GM21529 (cell line): Measurements from ENCODE around the gene DPEP2NB.
A peak's percentile ranks its signal among the peaks of the same experiment; 100 is the strongest.
"Not testable (repeated sequence)": the region's sequence is repeated elsewhere in the genome, so short reads cannot be mapped to it uniquely, and the experiment has no call there.

Source experiments
- ATAC-seq: cut with Tn5 transposase; IDR thresholded peaks from one replicate; pipeline ENCODE4 v1.9.1; 2021; ENCODE audit not compliant: unreplicated experiment

DPEP2NB gene, protein sequence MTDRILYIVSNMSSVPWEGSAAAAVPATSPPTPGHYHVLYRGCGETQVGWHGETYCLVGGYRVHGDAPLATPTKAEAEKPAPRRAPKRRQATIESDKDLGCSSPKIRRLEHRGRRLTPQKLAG

GRCh38 chr16:68015681-68016080 lies at the start of gene DPEP2NB:
TSS of gene DPEP2NB (minus strand) at chr16:68015911. CDS start at chr16:68015770, 141 bp downstream.
- no peak for ATAC-seq

GRCh38 chr16:68064791-68065365 lies 49.2 kb upstream of the DPEP2NB start:
- ATAC-seq, result no peak

GRCh38 chr16:68062910-68063393 lies 47.2 kb upstream of the DPEP2NB start:
- no peak for ATAC-seq

DNA sequence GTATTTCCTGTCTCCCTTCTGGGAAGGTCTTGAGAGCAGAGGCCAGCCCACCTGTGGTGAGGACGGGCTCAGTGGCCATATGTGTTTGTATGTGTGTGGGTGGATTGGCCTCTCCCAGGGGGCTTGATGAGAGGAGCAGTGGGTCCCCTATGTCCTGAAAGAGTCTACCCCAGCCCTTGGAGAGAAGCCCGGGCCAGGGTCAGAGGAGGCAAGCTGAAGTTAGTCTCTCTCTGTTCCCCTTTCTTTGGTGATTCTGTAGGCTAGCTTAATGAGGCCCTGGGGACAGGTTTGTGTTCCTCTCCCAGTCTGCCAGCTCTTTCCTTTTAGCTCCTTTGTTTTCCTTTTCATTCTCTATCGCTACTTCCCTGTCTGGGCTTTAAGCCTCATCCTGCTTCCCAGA lies 45.7 kb upstream of the DPEP2NB start:
- no peak for ATAC-seq

GRCh38 chr16:68059804-68060203 lies 44.1 kb upstream of the DPEP2NB start:
- ATAC-seq, result no peak

- no peak for ATAC-seq
Observed at GRCh38 chr16:68055395-68055794, 39.7 kb upstream of the DPEP2NB start.

- no peak for ATAC-seq
Observed at GRCh38 chr16:68049449-68049848, 33.7 kb upstream of the DPEP2NB start.

GRCh38 chr16:68047987-68048386 lies 32.3 kb upstream of the DPEP2NB start:
- ATAC-seq, result no peak

- ATAC-seq, result no peak
Observed at GRCh38 chr16:68046106-68046505, 30.4 kb upstream of the DPEP2NB start.

DNA sequence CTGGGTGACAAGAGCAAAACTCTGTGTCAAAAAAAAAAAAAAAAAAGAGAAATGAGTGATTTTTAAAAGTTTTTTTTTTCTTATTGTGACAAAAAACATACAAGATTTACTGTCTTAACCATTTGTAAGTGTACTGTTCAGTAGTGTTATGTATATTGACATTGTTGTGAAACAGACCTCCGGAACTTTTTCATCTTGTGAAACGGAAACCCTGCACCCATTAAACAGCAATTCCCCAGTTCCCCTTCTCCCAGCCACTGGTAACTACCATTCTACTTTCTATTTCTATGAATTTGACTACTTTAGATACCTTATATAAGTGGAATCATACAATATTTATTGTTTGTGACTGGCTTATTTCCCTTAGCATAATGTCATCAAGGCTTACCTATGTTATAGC lies 26.1 kb upstream of the DPEP2NB start:
- no peak for ATAC-seq

DNA sequence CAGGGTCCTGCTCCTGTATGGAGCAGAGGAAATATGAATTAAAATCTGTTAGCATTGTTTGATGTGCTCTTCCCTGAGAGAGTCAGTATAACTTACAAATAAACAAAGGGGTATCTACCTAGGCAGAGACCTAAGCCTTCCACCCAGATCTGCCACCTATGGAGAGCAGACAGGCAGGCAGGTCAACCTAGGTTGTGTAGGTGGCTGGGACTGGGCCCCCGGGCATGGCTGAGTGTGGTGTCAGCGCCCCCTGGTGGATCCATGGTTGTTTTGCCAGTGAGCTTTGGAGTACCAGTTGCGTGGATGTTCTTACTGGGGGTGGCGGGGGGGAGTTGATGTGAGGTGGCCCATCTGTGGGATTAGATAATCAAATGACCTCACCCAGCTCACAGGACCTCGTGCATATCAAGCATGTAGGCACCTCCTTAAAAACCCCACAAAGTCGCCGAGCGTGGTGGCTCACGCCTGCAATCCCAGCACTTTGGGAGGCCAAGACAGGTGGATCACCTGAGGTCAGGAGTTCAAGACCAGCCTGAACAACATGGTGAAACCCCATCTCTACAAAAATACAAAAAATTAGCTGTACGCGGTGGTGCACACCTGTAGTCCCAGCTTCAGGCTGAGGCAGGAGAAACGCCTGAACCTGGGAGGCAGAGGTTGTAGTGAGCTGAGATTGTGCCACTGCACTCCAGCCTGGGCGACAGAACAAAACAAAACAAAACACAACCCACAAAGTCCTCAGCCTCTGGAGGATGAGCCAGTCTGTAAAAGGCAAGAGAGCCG lies 25.0 kb upstream of the DPEP2NB start:
- peak; percentile 71 for ATAC-seq

DNA sequence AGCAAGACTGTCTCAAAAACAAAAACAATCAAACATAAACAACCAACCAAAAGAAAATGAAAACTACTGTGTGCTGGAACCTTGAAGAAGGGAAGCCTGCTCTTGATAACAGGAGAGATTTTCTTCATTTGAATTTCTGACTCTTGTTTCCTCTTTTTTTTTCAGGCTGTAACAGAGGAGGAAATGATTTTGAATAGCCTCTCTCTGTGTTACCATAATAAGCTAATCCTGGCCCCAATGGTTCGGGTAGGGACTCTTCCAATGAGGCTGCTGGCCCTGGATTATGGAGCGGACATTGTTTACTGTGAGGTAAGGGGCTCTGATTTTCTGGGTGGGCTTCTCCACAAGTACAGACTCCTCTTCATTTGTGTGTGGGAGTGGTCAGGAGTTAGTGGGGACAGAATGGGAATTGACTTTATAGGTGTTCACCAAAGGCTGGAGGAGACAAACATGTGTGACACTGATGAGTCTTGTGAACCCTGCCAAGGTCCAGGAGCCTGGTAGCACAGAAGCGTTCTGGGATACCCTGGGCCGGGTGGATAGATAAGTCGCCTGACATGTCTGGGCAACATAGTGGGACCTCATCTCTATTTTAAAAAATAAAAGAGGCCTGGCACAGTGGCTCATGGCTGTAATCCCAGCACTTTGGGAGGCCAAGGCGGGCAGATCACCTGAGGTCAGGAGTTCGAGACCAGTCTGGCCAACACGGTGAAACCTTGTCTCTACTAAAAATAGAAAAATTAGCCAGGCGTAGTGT lies 22.3 kb upstream of the DPEP2NB start:
- ATAC-seq, result no peak

DNA sequence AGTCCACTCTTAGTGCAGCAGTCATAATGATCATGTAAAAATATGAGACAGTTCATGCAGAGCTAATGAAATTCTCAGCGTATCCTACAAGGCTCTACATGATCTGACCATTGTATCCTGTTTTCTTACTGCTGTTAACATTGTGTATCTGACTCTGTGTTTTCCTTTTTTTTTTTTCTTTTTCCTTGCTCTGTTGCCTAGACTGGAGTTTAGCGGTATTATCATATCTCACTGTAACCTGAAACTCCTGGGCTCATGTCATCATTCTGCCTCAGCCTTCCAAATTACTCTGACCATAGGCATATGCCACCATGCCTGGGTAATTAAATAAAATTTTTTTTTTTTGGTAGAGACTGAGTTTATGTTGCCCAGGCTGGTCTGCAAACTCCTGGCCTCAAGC lies 19.5 kb upstream of the DPEP2NB start:
- ATAC-seq, result no peak

DNA sequence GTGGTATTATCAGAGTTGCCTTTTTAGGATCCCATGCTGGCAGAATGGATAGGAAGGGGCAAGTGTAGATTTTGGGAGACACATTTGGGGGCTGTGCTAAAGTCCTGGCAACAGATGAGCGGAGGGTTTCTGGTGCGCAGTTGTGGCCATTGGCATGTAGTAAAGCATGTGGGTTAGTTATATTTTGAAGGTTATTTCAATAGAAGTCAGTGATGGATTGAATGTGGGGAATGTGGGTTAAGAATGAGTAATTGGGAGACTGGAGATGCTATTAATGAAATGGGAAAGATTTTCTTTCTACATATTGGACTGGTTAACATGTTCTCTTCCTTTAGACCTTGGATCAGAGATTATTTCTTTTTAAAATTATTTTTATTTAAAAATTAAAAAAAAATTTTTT lies 17.4 kb upstream of the DPEP2NB start:
- no peak for ATAC-seq

- ATAC-seq, result no peak
Observed at GRCh38 chr16:68031951-68032350, 16.2 kb upstream of the DPEP2NB start.

- ATAC-seq, result not testable (repeated sequence)
Observed at GRCh38 chr16:68030108-68030507, 14.4 kb upstream of the DPEP2NB start.

DNA sequence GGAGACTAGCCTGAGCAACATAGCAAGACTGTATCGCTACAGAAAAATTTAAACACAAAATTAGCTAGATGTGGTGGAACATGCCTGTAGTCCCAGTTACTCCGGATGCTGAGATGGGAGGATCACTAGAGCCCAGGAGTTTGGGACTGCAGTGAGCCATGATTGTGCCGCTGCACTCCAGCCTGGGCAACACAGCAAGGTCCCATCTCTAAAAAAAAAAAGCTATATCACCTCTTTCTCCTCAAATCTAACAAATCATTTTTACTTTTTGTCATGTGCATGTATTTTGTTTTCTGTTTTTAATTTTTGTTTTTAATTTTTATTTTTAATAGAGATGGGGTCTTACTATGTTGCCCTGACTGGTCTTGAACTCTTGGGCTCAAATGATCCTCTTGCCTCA lies 13.3 kb upstream of the DPEP2NB start:
- no peak for ATAC-seq

DNA sequence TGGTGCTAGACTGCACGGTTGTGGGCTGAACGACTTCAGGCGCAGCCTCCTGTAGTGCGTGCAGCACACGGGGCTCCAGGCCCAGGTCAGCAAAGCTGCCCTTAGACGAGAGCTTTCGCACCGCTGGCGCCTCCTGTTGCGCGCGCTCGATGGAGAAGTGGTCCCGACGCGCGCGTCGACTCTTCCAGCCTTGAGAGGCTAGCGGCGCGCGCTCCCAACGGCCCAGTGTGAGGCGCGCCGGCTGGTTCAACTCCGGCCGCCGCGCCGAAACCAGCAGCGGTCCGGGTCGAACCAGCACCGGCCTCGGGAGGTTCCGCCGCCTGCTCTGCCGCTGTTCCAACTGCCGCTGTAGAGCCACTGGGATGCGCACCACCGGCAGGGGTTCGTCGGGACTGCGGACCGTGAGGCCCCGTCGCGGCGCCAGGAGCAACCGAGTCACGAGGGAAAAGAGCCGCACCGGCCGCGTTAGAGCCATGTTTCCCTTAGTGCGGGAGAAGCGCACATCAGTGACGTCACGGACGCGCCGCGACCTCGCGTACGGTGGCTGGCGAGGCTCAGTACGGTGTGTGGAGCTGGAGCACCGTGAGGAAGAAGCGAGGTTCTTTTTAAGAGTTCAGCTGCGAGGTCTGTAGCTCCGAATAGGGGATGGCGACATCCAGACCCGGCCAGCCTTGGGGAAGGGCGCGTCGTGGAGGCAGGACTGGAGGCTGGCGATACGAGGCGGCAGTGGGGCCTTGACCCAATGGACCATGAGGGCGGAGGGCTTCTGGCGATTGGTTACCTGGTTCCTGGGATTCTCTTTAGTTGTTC lies 7.2 kb upstream of the DPEP2NB start, which contains the start of the genes DDX28 and DUS2:
DDX28 (minus strand) TSS at position 505 of the 810 bp plus-strand sequence; CDS start at position 475, 30 bp downstream.
DUS2 (plus strand) TSS at position 557 of the 810 bp plus-strand sequence. CDS start 14,740 bp downstream, outside the sequence.
- ATAC-seq, result peak; percentile 72

- ATAC-seq, result peak; percentile 5
Observed at GRCh38 chr16:68022278-68022727, 6.6 kb upstream of the DPEP2NB start.

GRCh38 chr16:68021490-68021889 lies 5.8 kb upstream of the DPEP2NB start:
- no peak for ATAC-seq
